ENCODE data around the gene BAZ1A.

Gene BAZ1A

GRCh38 chr14:34710006-34710405 is 165.2 kb downstream of the BAZ1A start:
- ChIA-PET CTCF (interaction anchor here (0.9 to 6.2 kb wide), 5 partner anchors 10 to 38 kb away, joined by 3 to 39 read pairs (median 4); no protein-coding TSS in a partner anchor), POLR2A (interaction anchor here (0.6 kb wide), 2 partner anchors 20 to 54 kb away, joined by 3 to 4 read pairs; no protein-coding TSS in a partner anchor)
- H3K9me3 ChIP-seq (ENCODE audit: control extremely low read depth in 1 of 5, control insufficient read depth in 4 of 5, insufficient read depth in 2 of 5, low read depth in 1 of 5, low read length in 4 of 5): no peaks in the 10 kb centered on the region
- H3K4me3 ChIP-seq (ENCODE audit: control insufficient read depth in 1 of 7, extremely low read depth in 1 of 7, insufficient read depth in 4 of 7, low read depth in 2 of 7, low read length in 6 of 7): no peak overlapping the region
- 100% methylated on average over 1 of the region's 1 CpG for WGBS (ENCODE audit: insufficient coverage)
- H3K27ac ChIP-seq (ENCODE audit: insufficient read depth in 1 of 2, low read depth in 1 of 2, low read length in 2 of 2, poor library complexity in 1 of 2, severe bottlenecking in 2 of 2): no peak overlapping the region
- DNase-seq: no peak
- H3K36me3 ChIP-seq (ENCODE audit: control insufficient read depth in 4 of 4, insufficient read depth in 4 of 4, low read length in 3 of 4): peaks cover 4 to 14% (median 12%) of the 10 kb centered on the region in 4 experiments
- peaks cover 2 to 13% (median 11%) of the 10 kb centered on the region in 4 experiments for H3K4me1 ChIP-seq (ENCODE audit: control extremely low read depth in 1 of 4, control insufficient read depth in 4 of 4, insufficient read depth in 4 of 4, low read length in 3 of 4)
- H3K27me3 ChIP-seq (replicated peaks in 2 of 5; ENCODE audit: control insufficient read depth in 4 of 5, insufficient read depth in 5 of 5, low read length in 4 of 5): no peaks in the 10 kb centered on the region

GRCh38 chr14:34707722-34708121 is 167.4 kb downstream of the BAZ1A start:
- Histone ChIP-seq H3K9me3 (ENCODE audit: control extremely low read depth in 1 of 5, control insufficient read depth in 4 of 5, insufficient read depth in 2 of 5, low read depth in 1 of 5, low read length in 4 of 5) (no peaks in the 10 kb centered on the region), H3K36me3 (ENCODE audit: control insufficient read depth in 4 of 4, insufficient read depth in 4 of 4, low read length in 3 of 4) (peaks cover 4 to 13% (median 12%) of the 10 kb centered on the region in 4 experiments), H3K27ac (ENCODE audit: insufficient read depth in 1 of 2, low read depth in 1 of 2, low read length in 2 of 2, poor library complexity in 1 of 2, severe bottlenecking in 2 of 2) (no peak overlapping the region), H3K27me3 (replicated peaks in 2 of 5; ENCODE audit: control insufficient read depth in 4 of 5, insufficient read depth in 5 of 5, low read length in 4 of 5) (no peaks in the 10 kb centered on the region), H3K4me3 (ENCODE audit: control insufficient read depth in 1 of 7, extremely low read depth in 1 of 7, insufficient read depth in 4 of 7, low read depth in 2 of 7, low read length in 6 of 7) (no peak overlapping the region), H3K4me1 (ENCODE audit: control extremely low read depth in 1 of 4, control insufficient read depth in 4 of 4, insufficient read depth in 4 of 4, low read length in 3 of 4) (no peaks in the 10 kb centered on the region)
- no peak for DNase-seq
- WGBS (ENCODE audit: insufficient coverage): 100% methylated on average over 1 of the region's 3 CpGs
- ChIA-PET POLR2A (no interaction called here), CTCF (interaction anchor here (0.6 to 1.5 kb wide), 3 partner anchors 8 to 113 kb away, joined by 3 read pairs; no protein-coding TSS in a partner anchor)
